Fibroblast of mammary gland (primary cell): ENCODE measurements around the gene PRKCH.
"Not testable (repeated sequence)": the region's sequence is repeated elsewhere in the genome, so short reads cannot be mapped to it uniquely, and the experiment has no call there.

ENCODE experiments used
- DNase-seq: peaks from one replicate; pipeline ENCODE4 v3.0.0-alpha.2; 2010; ENCODE audit warnings: low read depth
- H3K4me3 ChIP-seq: 2 replicates; pipeline ENCODE4 v1.5.1; 2011; ENCODE audit warnings: low read depth, mild to moderate bottlenecking, low read length, moderate library complexity; ENCODE audit not compliant: control insufficient read depth
- TF ChIP-seq, protein P1 (sequence below): conservative IDR thresholded peaks from 2 replicates; pipeline ENCODE4 v1.5.1; 2011; ENCODE audit warnings: low read depth, low read length, inconsistent platforms; ENCODE audit not compliant: control insufficient read depth, insufficient read depth

The PRKCH gene

DNA sequence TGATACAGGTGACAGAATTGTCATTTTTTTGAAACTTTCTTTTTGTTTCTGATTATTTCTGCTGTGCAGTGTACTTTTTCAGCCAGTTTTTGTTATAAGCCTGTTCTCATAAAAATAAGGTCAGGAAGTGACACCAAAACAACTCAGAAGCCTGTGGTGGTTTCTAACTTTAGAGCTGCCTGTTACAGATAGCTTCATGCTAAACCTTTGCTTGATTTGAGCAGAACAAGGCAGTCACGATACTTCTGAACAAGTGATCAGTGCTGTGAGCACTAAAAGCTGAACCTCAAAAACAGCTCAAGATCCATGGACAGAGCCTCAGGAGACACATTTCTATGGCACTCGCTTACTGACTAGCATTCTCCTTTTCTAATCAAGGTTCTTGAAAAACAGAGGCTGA, 82.0 kb downstream of the PRKCH start:
- TF ChIP-seq, protein P1, sequence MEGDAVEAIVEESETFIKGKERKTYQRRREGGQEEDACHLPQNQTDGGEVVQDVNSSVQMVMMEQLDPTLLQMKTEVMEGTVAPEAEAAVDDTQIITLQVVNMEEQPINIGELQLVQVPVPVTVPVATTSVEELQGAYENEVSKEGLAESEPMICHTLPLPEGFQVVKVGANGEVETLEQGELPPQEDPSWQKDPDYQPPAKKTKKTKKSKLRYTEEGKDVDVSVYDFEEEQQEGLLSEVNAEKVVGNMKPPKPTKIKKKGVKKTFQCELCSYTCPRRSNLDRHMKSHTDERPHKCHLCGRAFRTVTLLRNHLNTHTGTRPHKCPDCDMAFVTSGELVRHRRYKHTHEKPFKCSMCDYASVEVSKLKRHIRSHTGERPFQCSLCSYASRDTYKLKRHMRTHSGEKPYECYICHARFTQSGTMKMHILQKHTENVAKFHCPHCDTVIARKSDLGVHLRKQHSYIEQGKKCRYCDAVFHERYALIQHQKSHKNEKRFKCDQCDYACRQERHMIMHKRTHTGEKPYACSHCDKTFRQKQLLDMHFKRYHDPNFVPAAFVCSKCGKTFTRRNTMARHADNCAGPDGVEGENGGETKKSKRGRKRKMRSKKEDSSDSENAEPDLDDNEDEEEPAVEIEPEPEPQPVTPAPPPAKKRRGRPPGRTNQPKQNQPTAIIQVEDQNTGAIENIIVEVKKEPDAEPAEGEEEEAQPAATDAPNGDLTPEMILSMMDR, result no peak
- DNase-seq, result no peak
- no peak overlapping the region for H3K4me3 ChIP-seq

DNA sequence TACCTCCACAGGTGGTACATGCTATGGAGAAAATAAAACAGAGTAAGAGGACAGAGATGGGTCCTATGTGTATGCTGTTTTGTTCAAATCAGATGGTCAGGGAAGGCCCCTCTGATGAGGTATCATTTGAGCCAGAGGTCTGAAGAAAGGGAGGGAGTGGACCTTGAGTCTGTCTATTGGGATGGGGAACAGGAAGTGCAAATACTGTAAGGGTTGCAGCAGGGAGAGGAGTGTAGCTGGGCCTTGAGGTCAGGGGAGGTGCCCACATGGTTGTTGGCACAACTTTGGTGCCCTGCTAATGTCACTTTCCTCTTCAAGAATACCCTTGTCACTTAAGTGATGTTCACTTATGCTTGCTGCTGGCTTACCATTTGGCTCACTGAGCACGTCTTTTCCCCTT, 83.3 kb downstream of the PRKCH start:
- DNase-seq, result no peak
- H3K4me3 ChIP-seq, result no peak overlapping the region
- TF ChIP-seq, protein P1, result no peak

DNA sequence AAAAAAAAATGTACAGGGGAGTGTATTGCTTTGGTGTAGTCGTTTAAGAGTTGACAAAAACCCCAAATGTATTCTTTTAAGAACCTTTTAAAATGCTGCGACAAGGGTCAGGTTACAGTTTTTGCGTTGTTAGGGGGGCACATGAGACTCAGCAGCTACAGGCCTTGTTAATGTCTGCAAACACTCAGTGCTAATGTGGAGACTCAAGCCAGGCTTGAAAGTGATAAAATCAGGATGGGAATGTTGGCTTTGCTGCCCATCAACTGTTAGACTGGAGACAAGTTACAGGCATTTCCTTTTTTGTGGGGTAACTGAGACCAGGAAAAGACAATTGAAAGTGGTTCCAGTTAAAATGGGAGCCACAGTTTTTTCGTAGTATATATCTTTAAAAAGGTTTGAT, 84.8 kb downstream of the PRKCH start:
- no peak overlapping the region for H3K4me3 ChIP-seq
- TF ChIP-seq, protein P1, result no peak
- no peak for DNase-seq

DNA sequence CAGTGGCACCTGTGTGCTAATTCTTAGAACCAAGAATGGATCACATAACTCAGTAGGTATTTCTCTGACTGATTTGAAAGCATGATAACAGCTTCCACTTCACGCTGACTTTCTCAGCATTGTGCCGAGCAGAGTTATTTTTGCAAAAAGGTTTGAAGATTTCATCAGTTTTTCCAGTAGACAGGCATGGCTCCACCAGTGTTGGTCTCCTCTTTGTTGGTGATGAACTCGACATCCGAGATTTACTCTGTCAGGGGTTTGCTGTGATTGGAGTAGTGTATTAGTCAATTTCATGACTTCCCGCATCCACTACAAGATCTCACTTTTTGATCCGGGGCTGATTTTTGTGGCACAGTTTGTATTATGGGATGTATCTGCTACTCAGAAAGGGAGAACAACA, 85.3 kb downstream of the PRKCH start:
- no peak for DNase-seq
- H3K4me3 ChIP-seq, result no peak overlapping the region
- TF ChIP-seq, protein P1, result no peak

DNA sequence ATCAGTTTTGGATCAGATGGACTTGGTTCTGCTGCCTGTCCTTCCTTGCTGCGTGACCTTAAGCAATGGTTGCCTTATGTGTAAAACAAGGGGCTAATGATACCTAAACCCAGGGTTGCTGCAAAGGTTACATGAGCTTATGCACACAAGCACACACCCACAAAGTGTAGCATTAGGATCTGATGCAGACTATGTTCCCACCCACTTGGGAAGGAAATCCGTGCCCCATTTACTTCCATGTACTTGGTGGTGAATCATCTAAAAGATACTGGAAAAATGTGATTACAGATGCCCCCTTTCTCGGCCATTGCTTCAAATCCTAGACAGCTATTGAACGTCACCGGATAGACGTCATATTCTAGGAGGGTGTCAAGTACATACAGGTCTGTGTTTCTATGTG, 87.1 kb downstream of the PRKCH start:
- DNase-seq, result no peak
- TF ChIP-seq, protein P1, result no peak
- H3K4me3 ChIP-seq, result no peak overlapping the region

DNA sequence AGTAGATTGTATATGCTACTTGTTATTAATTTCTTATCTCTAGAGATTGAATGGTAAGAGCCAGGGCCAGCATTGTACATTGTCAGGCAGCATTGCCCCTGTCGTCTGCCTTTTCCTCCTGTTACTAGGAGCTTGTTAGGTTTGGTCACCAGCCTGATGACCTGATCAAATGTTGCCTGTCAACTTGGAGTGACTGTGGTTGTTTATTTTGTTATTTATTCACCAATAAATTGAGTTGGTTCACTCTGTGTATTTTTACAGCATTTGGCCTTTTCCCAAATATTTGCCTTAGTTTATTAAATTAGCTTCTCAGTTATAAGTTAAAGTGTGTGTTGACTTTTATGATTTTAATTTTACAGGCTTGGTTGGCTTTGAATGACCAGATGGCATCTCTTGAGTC, 88.4 kb downstream of the PRKCH start:
- no peak for DNase-seq
- no peak overlapping the region for H3K4me3 ChIP-seq
- TF ChIP-seq, protein P1, result no peak

DNA sequence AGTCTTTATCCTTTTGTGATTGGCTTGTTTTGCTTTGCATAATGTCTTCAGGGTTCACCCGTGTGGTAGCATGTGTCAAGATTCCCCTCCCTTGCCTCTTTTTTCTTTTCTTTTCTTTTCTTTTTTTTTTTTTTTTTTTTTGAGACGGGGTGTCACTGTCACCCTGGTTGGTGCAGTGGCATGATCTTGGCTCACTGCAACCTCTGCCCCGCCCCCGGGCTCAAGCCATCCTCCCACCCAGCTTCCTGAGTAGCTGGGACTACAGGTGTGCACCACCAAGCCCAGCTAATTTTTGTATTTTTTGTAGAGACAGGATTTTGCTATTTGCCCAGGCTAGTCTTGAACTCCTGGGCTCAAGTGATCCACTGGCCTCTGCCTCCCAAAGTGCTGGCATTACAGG, 94.6 kb downstream of the PRKCH start:
- not testable (repeated sequence) for DNase-seq, H3K4me3 ChIP-seq
